Thyroid gland (tissue), 4 donors: ENCODE results near the gene NSMCE1.

Experiments used
- POLR2A ChIP-seq, 2 donors: fragments of 450-650 bp; IDR thresholded peaks; one replicate each; pipeline ENCODE4 v1.6.1; 2017; ENCODE audit warnings: antibody characterized with exemption in 2 of 2, mild to moderate bottlenecking in 2 of 2, moderate library complexity in 1 of 2
- TF ChIP-seq, protein P1 (sequence below), 6 experiments: fragments of 200-600 bp in 3 of 6; fragments of 450-650 bp in 3 of 6; sonication (generic) in 3 of 6; IDR thresholded peaks; one replicate each; pipeline ENCODE4 v1.5.1; 2016 to 2019; ENCODE audit warnings: antibody characterized with exemption in 6 of 6, mild to moderate bottlenecking in 2 of 6, inconsistent platforms in 1 of 6, moderate library complexity in 1 of 6

DNA sequence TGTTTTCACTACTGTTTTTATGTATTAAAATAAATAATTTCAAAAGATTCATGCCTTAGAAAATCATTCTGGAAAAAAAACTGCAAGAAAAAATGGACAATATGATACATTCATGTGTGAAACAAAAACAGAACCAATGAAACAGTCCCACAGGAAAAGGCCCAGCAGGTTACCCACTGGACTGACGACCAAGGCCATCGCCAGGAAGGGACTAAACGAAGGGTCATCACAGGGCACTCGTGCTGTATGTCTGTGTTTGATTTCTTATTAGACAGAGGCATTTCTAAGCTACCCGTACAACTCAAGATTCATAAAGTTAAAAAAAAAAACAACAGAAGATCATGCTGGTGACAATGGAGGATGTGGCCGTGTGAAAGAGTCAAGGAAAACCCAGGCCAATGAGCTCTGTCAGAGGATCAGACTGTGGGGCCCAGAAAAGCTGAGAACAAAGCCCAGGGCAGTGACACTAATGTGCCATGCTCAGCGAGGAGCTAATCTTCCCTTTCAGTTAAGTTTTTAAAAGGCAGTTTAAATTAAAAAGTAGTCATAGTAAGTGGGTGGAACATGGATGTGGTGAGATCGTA, 31.8 kb downstream of the NSMCE1 start:
- TF ChIP-seq, protein P1, sequence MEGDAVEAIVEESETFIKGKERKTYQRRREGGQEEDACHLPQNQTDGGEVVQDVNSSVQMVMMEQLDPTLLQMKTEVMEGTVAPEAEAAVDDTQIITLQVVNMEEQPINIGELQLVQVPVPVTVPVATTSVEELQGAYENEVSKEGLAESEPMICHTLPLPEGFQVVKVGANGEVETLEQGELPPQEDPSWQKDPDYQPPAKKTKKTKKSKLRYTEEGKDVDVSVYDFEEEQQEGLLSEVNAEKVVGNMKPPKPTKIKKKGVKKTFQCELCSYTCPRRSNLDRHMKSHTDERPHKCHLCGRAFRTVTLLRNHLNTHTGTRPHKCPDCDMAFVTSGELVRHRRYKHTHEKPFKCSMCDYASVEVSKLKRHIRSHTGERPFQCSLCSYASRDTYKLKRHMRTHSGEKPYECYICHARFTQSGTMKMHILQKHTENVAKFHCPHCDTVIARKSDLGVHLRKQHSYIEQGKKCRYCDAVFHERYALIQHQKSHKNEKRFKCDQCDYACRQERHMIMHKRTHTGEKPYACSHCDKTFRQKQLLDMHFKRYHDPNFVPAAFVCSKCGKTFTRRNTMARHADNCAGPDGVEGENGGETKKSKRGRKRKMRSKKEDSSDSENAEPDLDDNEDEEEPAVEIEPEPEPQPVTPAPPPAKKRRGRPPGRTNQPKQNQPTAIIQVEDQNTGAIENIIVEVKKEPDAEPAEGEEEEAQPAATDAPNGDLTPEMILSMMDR (IDR thresholded peaks at IDR 0.05), result no peak
- no peak for TF ChIP-seq POLR2A (IDR thresholded peaks at IDR 0.05)
